Pancreas (tissue), 10 donors: ENCODE results near the gene CCBE1. TPM values are rescaled to one million over a fixed set of nuclear protein-coding genes. Genes with fewer than 3 reads are reported as not detected.
"Not testable (repeated sequence)": the region's sequence is repeated elsewhere in the genome, so short reads cannot be mapped to it uniquely, and the experiment has no call there.

ENCODE experiments used
- ATAC-seq, 4 donors: fragments of 200-7000 bp; cut with Tn5 transposase; one replicate each; pipeline versions ENCODE4 v1.8.0 to v1.9.1; 2020; ENCODE audit warnings: mild to moderate bottlenecking in 4 of 4, moderate library complexity in 4 of 4
- DNase-seq, 6 donors: peaks; one replicate each; pipeline ENCODE4 v3.0.0-alpha.2; 2020
- FAIRE-seq: peaks from 2 replicates; lab custom pipeline; 2012; peaks lifted over from hg19 to GRCh38; lab: Jason Lieb, UNC
- H3K27ac ChIP-seq, 4 donors: fragments of 200-600 bp; sonication (generic); 1 replicate in 3 of 4; 2 replicates in 1 of 4; pipeline versions ENCODE4 v1.5.0 to v1.8.0; 2020
- H3K27me3 ChIP-seq, 4 donors: fragments of 200-600 bp; one replicate each; pipeline ENCODE4 v1.8.0; 2021
- H3K36me3 ChIP-seq, 3 donors: fragments of 200-600 bp; sonication (generic) in 1 of 3; one replicate each; pipeline versions ENCODE4 v1.5.0 to v1.8.0; 2020 to 2021
- H3K4me1 ChIP-seq, 3 donors: fragments of 200-600 bp; one replicate each; pipeline ENCODE4 v1.8.0; 2021
- H3K4me3 ChIP-seq, 4 donors: fragments of 200-600 bp; sonication (generic) in 2 of 4; one replicate each; pipeline versions ENCODE4 v1.5.0 to v1.8.0; 2020 to 2021
- H3K9me3 ChIP-seq, 4 donors: fragments of 200-600 bp; one replicate each; pipeline ENCODE4 v1.8.0; 2021
- CTCF ChIP-seq, 4 donors: fragments of 200-600 bp; sonication (generic) in 3 of 4; IDR thresholded peaks; one replicate each; pipeline versions ENCODE4 v1.5.0 to v1.8.0; 2021; ENCODE audit warnings: antibody characterized with exemption in 4 of 4
- WGBS, 2 donors: extraction: QIAGEN DNeasy Blood & Tissue Kit; methylation state at CpG; one replicate each; pipeline ENCODE4 v1.1.7; 2013; 5-methylcytosine and 5-hydroxymethylcytosine counted together
- intact Hi-C, 3 donors: fragments of 100-400 bp; cut with DNase I; formaldehyde crosslinking; loops; one replicate each; pipeline versions ENCODE4 v1.11.1 to v1.14.2; 2022
- polyA plus RNA-seq, 2 donors: library from polyadenylated mRNA; stranded (reverse); fragments of 200-250 nt; gene quantifications; one replicate each; pipeline ENCODE4 v1.2.3, GENCODE V29; 2013
- total RNA-seq, 6 donors: library from RNA; stranded (reverse); fragmentation: NEBNext Ultra II Directional in 4 of 6; extraction: Animal tissue kit (Norgen Biotek cat#: 25700) in 4 of 6; gene quantifications; one replicate each; pipeline versions ENCODE4 v1.2.1 to v1.2.4, GENCODE V29; 2021 to 2023
- donor health status: healthy with polysubstance abuse.
- donor health status: DM: no; HTN: no; CAD: no; lungs with moderate emphysema.
- donor health status: DM: no; HTN: no; CAD: no.
- donor health status: control.
- donor health status: control.
- donor health status: Bipolar disorder and iron deficiency.
- donor health status: DM: yes; HTN: yes; CAD: no.
- donor health status: DM: no; HTN: no; CAD: no.
- donor health status: DM: no; HTN: no; CAD: no.
- donor health status: DM: yes; HTN: yes; CAD: no.

CCBE1 gene
- total and polyA plus RNA-seq, 8 donors: 0.08 to 1.5 (median 0.59) TPM

- ATAC-seq: no peak
Observed at GRCh38 chr18:59740141-59740540, 42.9 kb upstream of the CCBE1 start.

GRCh38 chr18:59737776-59738300, 40.6 kb upstream of the CCBE1 start:
- no peak overlapping the region for H3K4me3 ChIP-seq
- no peak overlapping the region for H3K27ac ChIP-seq
- intact Hi-C loops: no loop called here
- no peaks in the 10 kb centered on the region for H3K36me3 ChIP-seq
- ATAC-seq (no peak), FAIRE-seq (no peak), DNase-seq (no peak)
- no peaks in the 10 kb centered on the region for H3K27me3 ChIP-seq
- no peak for TF ChIP-seq CTCF (IDR thresholded peaks at IDR 0.05)
- WGBS, 2 donors: 82 to 96% methylated on average over 3 of the region's 3 CpGs
- H3K4me1 ChIP-seq: no peaks in the 10 kb centered on the region
- no peaks in the 10 kb centered on the region for H3K9me3 ChIP-seq

More at GRCh38 chr18:59740141-59740540, 42.9 kb upstream of the CCBE1 start:
- no peak for TF ChIP-seq CTCF (IDR thresholded peaks at IDR 0.05)
- Histone ChIP-seq H3K36me3 (no peaks in the 10 kb centered on the region), H3K27ac (no peak overlapping the region), H3K4me1 (no peaks in the 10 kb centered on the region), H3K27me3 (no peaks in the 10 kb centered on the region), H3K9me3 (no peaks in the 10 kb centered on the region), H3K4me3 (no peak overlapping the region)
- FAIRE-seq (no peak), DNase-seq (no peak)
- intact Hi-C loops: no loop called here

GRCh38 chr18:59737335-59737734, 40.1 kb upstream of the CCBE1 start:
- not testable (repeated sequence) for FAIRE-seq

GRCh38 chr18:59736061-59736460, 38.8 kb upstream of the CCBE1 start:
- H3K27ac ChIP-seq: no peak overlapping the region
- WGBS, 2 donors: 33 to 56% methylated on average over 2 of the region's 2 CpGs
- no peaks in the 10 kb centered on the region for H3K27me3 ChIP-seq
- no peaks in the 10 kb centered on the region for H3K36me3 ChIP-seq
- DNase-seq: no peak
- no peaks in the 10 kb centered on the region for H3K9me3 ChIP-seq
- intact Hi-C loops: no loop called here
- no peak overlapping the region for H3K4me3 ChIP-seq
- ATAC-seq: no peak
- no peaks in the 10 kb centered on the region for H3K4me1 ChIP-seq
- no peak for TF ChIP-seq CTCF (IDR thresholded peaks at IDR 0.05)
- no peak for FAIRE-seq

More at GRCh38 chr18:59737335-59737734, 40.1 kb upstream of the CCBE1 start:
- DNase-seq, H3K4me3 ChIP-seq, H3K4me1 ChIP-seq, H3K36me3 ChIP-seq, intact Hi-C loops, ATAC-seq, H3K27ac ChIP-seq, H3K9me3 ChIP-seq, H3K27me3 ChIP-seq: not testable (repeated sequence)
- 73 to 79% methylated on average over 7 of the region's 7 CpGs for WGBS, 2 donors

- Histone ChIP-seq H3K36me3 (no peaks in the 10 kb centered on the region), H3K27ac (no peak overlapping the region), H3K4me1 (no peaks in the 10 kb centered on the region), H3K4me3 (no peak overlapping the region), H3K9me3 (no peaks in the 10 kb centered on the region), H3K27me3 (no peaks in the 10 kb centered on the region)
- WGBS, 2 donors: 74 to 94% methylated on average over 2 of the region's 2 CpGs
- ATAC-seq (no peak), FAIRE-seq (no peak), DNase-seq (no peak)
- TF ChIP-seq CTCF (IDR thresholded peaks at IDR 0.05): no peak
- intact Hi-C loops: no loop called here
Observed at GRCh38 chr18:59735269-59735860, 38.1 kb upstream of the CCBE1 start.
